Breast epithelium (tissue), 4 donors: ENCODE data around the gene CCDC28B. TPM values are rescaled to one million over a fixed set of nuclear protein-coding genes. Genes with fewer than 3 reads are reported as not detected.

ENCODE experiments used
- DNase-seq, 2 donors: peaks; one replicate each; pipeline ENCODE4 v3.0.0-alpha.2; 2019; ENCODE audit warnings: low spot score in 2 of 2
- H3K27ac ChIP-seq, 2 donors: fragments of 200-600 bp; sonication (generic) in 1 of 2; one replicate each; pipeline ENCODE4 v1.5.1; 2016 to 2019; ENCODE audit warnings: mild to moderate bottlenecking in 1 of 2
- H3K27me3 ChIP-seq, 2 donors: fragments of 200-600 bp; sonication (generic) in 1 of 2; one replicate each; pipeline versions ENCODE4 v1.5.1 to v1.6.0; 2017 to 2019; ENCODE audit warnings: control low read depth in 1 of 2, mild to moderate bottlenecking in 1 of 2
- H3K36me3 ChIP-seq: fragments of 200-600 bp; one replicate; pipeline ENCODE4 v1.5.1; 2019
- H3K4me1 ChIP-seq, 2 donors: fragments of 200-600 bp; sonication (generic); one replicate each; pipeline ENCODE4 v1.5.1; 2016 to 2019; ENCODE audit warnings: control low read depth in 1 of 2
- H3K4me3 ChIP-seq, 3 donors: fragments of 200-600 bp; sonication (generic); 1 replicate in 2 of 3; 2 replicates in 1 of 3; pipeline ENCODE4 v1.5.1; 2016 to 2019; ENCODE audit warnings: mild to moderate bottlenecking in 3 of 3, moderate library complexity in 2 of 3
- H3K9me3 ChIP-seq, 2 donors: fragments of 200-600 bp; sonication (generic) in 1 of 2; one replicate each; pipeline ENCODE4 v1.5.1; 2016 to 2019; ENCODE audit warnings: control low read depth in 1 of 2
- CTCF ChIP-seq, 3 donors: fragments of 450-650 bp; IDR thresholded peaks; one replicate each; pipeline ENCODE4 v1.5.1; 2016 to 2017; ENCODE audit warnings: antibody characterized with exemption in 3 of 3, mild to moderate bottlenecking in 3 of 3, moderate library complexity in 3 of 3
- POLR2A ChIP-seq: fragments of 450-650 bp; IDR thresholded peaks from one replicate; pipeline ENCODE4 v1.6.1; 2016; ENCODE audit warnings: antibody characterized with exemption, mild to moderate bottlenecking, moderate library complexity
- POLR2AphosphoS5 ChIP-seq, 3 donors: sonication (generic); formaldehyde crosslinking; IDR thresholded peaks; one replicate each; pipeline ENCODE4 v1.6.1; 2017; ENCODE audit warnings: antibody characterized with exemption in 3 of 3
- intact Hi-C: fragments of 100-400 bp; cut with DNase I; formaldehyde crosslinking; loops from one replicate; pipeline ENCODE4 v1.15.1; 2023; ENCODE audit warnings: low total_unique reads
- total RNA-seq, 3 donors: library from RNA; depleted of rRNA; stranded (reverse); fragments of >200 nt; gene quantifications; one replicate each; pipeline ENCODE4 v1.1.0, GENCODE V29; 2016

CCDC28B gene
- total RNA-seq, 3 donors from 2014 or later: 1.4 to 5.2 (median 4.1) TPM

- intact Hi-C loops: no loop called here
- peaks cover 12% of the 10 kb centered on the region for H3K36me3 ChIP-seq
- TF ChIP-seq POLR2A (no peak), CTCF (IDR thresholded peaks at IDR 0.05) (no peak), POLR2AphosphoS5 (IDR thresholded peaks at IDR 0.05) (no peak)
These were observed 23.9 kb downstream of the CCDC28B start for GRCh38 chr1:32224285-32224684.

GRCh38 chr1:32228771-32229170, 28.4 kb downstream of the CCDC28B start:
- H3K36me3 ChIP-seq: peaks cover 12% of the 10 kb centered on the region
- intact Hi-C loops: no loop called here
- TF ChIP-seq POLR2AphosphoS5 (IDR thresholded peaks at IDR 0.05) (no peak), CTCF (IDR thresholded peaks at IDR 0.05) (no peak), POLR2A (no peak)

More at GRCh38 chr1:32224285-32224684, 23.9 kb downstream of the CCDC28B start:
- no peaks in the 10 kb centered on the region for H3K9me3 ChIP-seq
- peak overlapping the region; percentile 97 for H3K27ac ChIP-seq
- peaks cover 10% of the 10 kb centered on the region in 2 donors for H3K4me1 ChIP-seq
- H3K27me3 ChIP-seq: no peaks in the 10 kb centered on the region
- DNase-seq: no peak
- peak overlapping the region in 1 of 3 donors; percentile 15 for H3K4me3 ChIP-seq

GRCh38 chr1:32231843-32232432, 31.5 kb downstream of the CCDC28B start:
- intact Hi-C loops: loop anchor here (2.0 kb wide), 1 partner anchor 57 kb away; no protein-coding TSS in a partner anchor
- no peaks in the 10 kb centered on the region for H3K9me3 ChIP-seq
- peaks cover 12% of the 10 kb centered on the region for H3K36me3 ChIP-seq
- no peaks in the 10 kb centered on the region for H3K4me1 ChIP-seq
- TF ChIP-seq POLR2A: no peak
- no peak for TF ChIP-seq CTCF (IDR thresholded peaks at IDR 0.05)
- no peak for TF ChIP-seq POLR2AphosphoS5 (IDR thresholded peaks at IDR 0.05)
- H3K27me3 ChIP-seq: no peaks in the 10 kb centered on the region
- no peak overlapping the region for H3K4me3 ChIP-seq
- H3K27ac ChIP-seq: no peak overlapping the region
- DNase-seq: no peak

More at GRCh38 chr1:32228771-32229170, 28.4 kb downstream of the CCDC28B start:
- Histone ChIP-seq H3K9me3 (no peaks in the 10 kb centered on the region), H3K27ac (no peak overlapping the region), H3K4me1 (peaks cover 2% of the 10 kb centered on the region in 2 donors), H3K4me3 (no peak overlapping the region), H3K27me3 (no peaks in the 10 kb centered on the region)
- no peak for DNase-seq

- intact Hi-C loops: no loop called here
- peaks cover 12% of the 10 kb centered on the region for H3K36me3 ChIP-seq
- no peak for DNase-seq
- no peak overlapping the region for H3K27ac ChIP-seq
- H3K4me1 ChIP-seq: no peaks in the 10 kb centered on the region
- no peak for TF ChIP-seq POLR2AphosphoS5 (IDR thresholded peaks at IDR 0.05)
- no peak for TF ChIP-seq POLR2A
- no peak for TF ChIP-seq CTCF (IDR thresholded peaks at IDR 0.05)
- no peaks in the 10 kb centered on the region for H3K27me3 ChIP-seq
- no peaks in the 10 kb centered on the region for H3K9me3 ChIP-seq
- H3K4me3 ChIP-seq: no peak overlapping the region
These were observed 32.3 kb downstream of the CCDC28B start for GRCh38 chr1:32232558-32233304.

GRCh38 chr1:32234792-32235191, 34.4 kb downstream of the CCDC28B start:
- TF ChIP-seq CTCF (IDR thresholded peaks at IDR 0.05): no peak
- no peak for TF ChIP-seq POLR2A
- no peak for TF ChIP-seq POLR2AphosphoS5 (IDR thresholded peaks at IDR 0.05)
- Histone ChIP-seq H3K27me3 (no peaks in the 10 kb centered on the region), H3K4me1 (peaks cover 0 to 6% of the 10 kb centered on the region in 2 donors), H3K36me3 (no peaks in the 10 kb centered on the region), H3K4me3 (no peak overlapping the region), H3K27ac (no peak overlapping the region), H3K9me3 (no peaks in the 10 kb centered on the region)
- intact Hi-C loops: loop anchor here (5.0 kb wide), 1 partner anchor 297 kb away; the partner anchor contains the start of gene PTP4A2
- DNase-seq: no peak
